GM04503 (cell line): ENCODE measurements around the gene SIL1.
"Not testable (repeated sequence)": the region's sequence is repeated elsewhere in the genome, so short reads cannot be mapped to it uniquely, and the experiment has no call there.

Experiments used
- DNase-seq: peaks from one replicate; pipeline ENCODE4 v3.0.0-alpha.2; 2012; ENCODE audit warnings: low read depth

Gene SIL1

DNA sequence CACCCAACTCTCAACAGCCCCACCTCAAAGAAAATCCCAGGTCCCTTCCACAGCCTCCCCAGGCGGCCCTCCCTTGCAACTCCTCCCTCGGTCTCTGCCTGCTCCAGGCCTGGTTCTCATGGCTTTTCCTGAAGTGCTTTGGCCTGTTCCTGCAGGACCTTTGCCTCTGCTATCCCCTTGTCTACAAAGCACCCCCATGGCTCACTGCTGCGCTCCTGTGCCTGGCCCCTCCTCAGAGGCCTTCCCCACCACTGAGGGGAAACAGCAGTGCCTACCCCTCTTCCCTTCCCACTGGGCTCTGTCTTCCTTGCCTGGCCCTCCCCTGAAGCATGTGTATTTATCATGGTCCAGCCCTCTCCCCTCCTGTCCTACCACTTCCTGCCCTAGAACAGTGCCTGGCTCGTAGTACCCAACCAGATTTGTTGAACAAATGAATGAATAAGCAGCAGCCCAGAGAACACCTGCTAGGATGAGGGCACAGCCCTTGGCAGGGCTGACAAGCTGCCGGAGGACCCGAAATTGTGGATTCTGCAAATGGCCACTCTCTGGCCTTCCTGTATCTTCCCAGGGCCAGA is 254.5 kb downstream of the SIL1 start:
- no peak for DNase-seq

DNA sequence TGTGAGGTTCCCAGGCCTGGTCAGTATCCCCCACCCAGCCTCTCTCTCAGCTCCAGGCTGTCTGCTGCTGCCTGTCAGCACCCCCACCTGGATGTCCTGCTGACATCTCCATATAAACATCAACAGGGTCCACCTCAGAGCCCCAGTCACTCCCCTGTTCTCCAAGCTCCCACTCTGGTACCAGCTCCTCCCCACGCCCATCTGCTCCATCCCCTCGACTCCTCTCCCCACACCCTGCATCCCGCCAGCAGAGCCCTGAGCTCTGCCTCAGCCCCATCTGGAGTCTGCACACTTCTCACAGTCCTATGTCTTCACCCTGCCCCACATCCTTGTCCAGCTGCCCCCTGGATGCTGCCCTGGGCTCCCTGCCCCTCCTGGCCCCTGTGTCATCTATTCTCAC is 255.3 kb downstream of the SIL1 start:
- DNase-seq, result no peak

DNA sequence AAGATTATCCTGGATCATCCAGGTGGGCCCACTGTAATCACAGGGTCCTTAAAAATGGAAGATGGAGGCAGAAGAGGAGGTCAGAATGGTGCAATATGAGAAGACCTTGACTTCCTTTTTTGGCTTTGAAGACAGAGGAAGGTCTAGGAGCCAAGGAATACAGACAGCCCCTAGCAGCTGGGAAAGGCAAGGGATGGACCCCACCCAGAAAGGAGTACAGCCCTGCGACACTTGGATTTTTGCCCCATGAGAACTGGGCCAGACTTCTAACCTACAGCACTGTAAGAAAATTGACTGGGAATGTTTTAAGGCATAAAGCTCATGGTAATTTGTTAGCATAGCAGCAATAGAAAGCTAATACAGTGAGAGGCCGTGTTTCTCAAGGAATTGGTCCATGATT is 256.1 kb downstream of the SIL1 start:
- no peak for DNase-seq

DNA sequence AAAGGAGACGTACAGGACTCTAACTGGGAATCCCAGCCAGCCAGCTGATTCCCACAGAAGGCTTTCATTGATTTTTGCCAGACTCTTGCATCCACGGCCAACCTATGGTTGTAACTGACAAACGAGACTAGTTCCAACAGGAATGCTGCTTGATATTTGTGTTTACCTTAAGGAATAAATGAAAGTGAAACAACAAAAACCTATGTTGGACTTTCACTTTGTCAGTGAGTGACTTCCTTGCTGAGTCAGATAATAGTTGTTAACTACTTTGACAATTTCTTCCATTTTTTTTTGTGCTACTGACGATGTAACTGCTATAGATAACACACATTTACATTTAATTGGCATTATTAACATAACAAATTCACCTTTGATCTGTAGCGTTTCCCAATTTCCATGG is 259.6 kb downstream of the SIL1 start:
- DNase-seq, result no peak

DNA sequence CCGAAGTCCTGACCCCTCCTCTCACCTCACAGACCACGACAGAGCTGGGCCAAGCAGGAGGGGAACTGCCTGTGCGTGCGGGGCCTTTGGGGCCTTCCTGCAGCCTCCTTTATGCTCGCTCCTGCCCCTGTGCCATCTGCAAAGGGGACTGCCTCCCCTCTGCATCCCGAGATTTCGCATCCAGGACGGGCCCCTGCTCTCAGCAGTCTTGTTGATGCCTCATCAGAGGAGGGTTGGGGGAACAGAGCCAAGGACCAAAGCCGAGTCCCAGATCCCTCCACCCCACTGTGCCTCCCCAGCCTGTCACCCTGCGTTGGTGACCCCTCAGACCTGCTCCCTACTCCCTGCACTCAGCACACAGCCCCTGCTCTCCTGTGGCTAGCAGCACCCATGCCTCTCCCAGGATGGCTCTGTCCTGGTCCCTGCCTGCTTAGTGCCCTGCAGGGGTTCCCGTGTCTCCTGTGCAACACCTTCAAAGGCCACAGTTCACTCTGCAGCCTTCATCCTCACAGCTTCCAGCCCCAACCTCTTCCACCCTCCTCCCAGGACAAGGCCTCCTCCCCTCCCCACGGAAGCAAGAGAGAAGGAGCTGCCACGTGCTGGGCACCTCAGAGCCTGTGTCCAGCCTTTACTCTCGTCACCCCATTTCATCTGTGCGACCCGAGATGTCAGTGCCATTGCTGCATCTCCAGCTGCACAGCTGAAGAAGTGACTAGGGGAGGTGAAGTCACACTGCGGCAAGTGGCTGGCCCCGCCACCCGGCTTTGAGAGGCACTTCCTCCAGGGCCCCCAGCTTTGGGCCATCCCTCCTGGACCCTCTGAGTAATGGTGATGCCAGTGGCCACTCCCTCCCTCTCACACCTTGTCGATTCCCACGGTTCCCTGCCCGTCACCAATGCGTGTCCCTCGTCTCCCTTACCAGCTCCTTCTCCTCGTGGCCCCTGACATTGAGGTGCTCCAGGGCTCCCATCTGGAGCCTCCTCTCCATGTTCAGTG is 260.5 kb downstream of the SIL1 start:
- no peak for DNase-seq

DNA sequence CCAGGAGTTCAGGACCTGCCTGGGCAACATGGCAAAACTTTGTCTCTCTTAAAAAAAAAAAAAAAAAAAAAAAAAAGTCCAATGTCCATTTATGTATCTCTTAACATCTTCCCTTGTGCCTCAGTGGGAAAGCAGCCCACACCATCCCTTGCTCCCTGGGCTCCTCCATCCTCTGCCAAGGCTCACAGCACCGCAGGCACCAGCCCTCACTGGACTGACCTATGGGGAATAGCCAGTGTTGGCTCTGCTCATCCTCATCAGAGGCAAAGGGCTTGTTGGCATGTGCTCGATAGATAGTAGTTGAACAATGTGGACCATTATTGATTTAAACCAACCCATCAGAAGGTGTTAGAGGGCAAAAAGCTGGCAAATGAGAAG is 261.2 kb downstream of the SIL1 start:
- no peak for DNase-seq

DNA sequence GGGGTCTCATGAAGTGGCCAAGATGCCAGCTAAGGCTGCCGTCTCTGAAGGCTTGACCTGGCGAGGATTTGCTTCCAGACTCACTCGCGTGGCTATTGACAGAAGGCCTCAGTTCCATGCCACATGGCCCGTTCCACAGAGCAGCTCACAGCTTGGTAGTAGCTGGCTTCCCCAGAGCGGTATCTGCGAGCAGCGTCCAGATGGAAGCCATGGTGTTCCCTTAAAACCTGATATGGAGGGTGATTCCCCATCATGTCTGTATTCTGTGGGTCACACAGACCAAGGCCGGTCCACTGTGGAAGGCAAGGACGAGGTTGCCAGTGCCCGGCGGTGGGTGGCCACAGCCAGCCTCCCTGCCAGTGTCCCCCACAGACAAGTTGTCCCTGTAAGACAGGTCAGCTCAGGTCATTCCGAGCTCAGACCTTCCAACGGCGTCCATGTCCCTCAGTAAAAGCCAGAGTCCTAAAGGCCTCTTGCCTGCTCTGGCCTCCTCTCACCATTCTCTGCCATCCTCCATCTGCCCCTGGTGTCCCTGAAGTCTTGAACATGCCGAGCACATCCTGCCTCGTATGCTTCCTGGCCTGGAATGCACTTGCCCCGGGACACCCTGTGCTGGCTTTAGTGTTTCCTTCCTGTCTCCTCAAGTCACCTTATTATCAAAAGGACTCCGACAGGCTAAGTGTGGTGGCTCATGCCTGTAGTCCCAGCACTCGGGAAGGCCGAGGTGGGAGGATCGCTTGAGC is 261.8 kb downstream of the SIL1 start:
- DNase-seq, result no peak

DNA sequence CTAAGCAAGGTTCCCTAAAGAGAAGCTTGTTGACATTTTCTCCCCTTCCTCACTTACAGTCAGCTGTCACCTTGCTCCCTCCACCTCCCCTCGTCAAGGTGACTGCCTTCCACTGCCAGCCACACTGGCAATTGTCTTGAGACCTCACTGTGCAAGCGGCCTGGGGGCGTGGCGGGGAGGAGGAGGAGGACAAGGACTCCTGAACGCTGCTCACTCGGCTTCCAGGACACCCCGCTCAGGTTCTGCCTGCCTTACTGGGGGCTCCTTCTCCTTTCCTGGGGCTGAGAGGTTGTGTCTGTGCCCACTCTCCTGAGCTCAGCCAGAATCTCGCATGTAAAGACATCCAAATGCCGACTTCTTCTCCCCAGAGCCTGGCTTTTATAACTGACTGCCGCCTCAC is 262.7 kb downstream of the SIL1 start:
- no peak for DNase-seq

DNA sequence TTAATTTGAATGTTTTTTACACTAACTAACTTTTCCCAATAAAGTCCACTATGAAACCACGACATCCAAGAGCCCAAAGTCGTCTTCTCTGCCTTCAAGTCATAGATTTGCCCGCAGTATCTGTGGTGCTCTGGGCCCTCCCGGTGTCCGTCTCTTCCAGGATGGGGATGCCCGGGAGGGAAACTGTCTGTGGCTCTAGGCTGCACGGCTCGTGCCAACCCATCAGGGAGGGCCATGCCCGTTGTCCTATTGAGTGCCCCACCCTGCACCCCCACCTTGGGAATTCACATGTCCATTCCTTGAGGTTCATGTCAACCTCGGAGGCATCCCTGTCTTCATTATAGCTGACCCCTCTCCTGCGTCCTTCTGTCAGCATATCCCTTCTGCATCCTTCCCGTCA is 263.2 kb downstream of the SIL1 start:
- DNase-seq, result no peak

DNA sequence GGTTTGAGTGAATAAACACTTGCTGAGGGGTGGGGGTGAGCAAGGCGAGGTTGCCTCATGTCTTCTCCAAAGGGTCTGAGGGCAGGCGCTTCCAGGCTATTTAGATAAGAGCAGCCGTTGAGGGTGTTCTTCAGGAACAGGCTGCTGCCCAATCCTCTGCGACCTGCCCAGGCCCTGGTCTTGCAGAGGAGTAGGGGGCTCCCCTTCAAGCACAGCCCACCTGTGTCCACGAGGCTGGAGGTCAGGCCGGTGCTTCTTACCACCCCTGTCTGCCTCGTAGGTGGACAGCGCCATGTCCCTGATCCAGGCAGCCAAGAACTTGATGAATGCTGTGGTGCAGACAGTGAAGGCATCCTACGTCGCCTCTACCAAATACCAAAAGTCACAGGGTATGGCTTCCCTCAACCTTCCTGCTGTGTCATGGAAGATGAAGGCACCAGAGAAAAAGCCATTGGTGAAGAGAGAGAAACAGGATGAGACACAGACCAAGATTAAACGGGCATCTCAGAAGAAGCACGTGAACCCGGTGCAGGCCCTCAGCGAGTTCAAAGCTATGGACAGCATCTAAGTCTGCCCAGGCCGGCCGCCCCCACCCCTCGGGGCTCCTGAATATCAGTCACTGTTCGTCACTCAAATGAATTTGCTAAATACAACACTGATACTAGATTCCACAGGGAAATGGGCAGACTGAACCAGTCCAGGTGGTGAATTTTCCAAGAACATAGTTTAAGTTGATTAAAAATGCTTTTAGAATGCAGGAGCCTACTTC is 264.5 kb downstream of the SIL1 start:
- DNase-seq, result no peak

DNA sequence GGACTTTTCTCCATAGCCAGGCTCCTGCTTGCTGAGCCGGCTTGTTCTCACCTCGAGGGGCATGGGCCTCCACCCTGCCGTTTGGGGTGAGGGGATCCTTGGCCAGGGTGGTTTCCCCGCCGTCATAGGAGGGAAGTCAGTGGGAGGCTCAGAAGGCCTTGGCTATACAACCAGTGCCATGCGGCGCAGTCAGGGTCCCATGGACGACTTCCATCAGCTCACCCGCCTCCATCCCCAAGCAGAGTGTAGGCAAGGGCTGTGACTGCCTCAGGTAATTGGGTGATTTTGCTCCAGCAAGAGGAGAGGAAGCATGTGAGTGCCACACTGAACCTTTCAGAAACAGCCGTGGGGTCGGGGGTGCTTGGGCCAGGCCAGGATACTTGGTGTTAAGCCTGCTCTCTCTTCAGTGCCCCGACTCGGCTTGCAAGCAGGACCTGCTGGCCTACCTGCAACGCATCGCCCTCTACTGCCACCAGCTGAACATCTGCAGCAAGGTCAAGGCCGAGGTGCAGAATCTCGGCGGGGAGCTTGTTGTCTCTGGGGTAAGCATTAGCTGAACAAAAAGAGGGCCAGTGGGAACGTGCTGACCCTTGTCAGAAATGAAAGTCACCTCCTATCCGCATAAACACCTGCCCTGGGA is 265.9 kb downstream of the SIL1 start:
- DNase-seq, result no peak

DNA sequence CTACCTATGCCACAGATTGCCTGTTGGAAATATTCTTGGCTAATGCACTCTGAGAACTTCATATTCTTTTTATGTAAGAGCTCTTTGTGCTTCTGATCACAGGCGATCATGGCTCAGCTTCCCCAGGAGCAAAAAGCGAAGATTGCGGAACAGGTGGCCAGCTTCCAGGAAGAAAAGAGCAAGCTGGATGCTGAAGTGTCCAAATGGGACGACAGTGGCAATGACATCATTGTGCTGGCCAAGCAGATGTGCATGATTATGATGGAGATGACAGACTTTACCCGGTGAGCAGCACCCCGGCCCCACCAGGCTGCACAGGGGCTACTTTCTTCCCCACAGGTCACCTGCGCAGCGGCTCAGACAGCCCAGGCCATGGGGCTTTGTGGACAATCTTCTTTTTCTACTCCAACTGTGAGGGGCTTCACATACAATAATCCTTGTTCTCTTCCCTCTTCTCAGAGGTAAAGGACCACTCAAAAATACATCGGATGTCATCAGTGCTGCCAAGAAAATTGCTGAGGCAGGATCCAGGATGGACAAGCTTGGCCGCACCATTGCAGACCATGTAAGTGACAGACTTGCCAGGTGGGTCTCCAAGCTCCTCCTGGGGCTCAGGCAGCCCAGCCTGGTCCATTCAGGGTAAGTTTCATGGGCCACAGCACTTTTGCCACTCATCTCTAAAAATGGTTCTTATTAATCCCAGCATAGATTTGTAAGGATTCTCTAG is 267.6 kb downstream of the SIL1 start:
- DNase-seq, result no peak

DNA sequence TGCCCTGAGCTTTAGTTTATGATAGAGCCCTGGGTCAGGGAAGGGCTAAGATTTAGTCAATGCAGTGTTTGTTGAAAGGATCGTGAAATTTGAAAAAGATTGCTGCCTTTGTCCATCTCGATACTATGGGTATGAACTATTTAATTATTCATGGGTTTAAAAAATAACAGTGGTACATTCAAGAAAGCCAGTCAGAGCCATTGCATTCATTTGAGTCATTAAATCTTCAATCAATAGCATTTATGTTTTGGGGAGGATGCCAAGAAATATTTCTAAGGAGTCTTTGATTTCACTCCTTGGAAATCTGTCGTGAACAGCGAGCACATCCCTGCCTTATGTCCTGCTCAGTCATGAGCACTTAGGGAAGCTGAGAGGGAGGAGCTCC is 268.6 kb downstream of the SIL1 start:
- DNase-seq, result no peak

DNA sequence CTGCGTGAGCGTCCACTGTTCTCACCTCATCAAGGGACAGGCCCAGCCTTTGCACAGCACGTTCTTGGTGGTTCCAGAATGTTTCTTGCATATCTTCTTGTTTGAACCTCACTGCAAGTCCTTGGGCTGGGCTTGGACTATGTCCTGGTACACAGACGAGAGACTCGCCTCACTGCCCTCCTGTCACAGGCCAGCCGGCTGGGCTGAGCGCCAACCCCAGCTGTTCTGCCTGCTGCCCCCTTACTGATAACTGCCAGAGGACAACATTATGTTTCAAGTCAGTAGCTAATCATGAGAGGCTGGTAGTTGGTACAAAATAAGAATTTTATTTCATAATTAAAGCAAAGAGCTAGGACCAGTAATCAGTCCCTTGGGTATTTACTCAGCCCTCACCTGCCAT is 270.2 kb downstream of the SIL1 start:
- DNase-seq, result no peak

DNA sequence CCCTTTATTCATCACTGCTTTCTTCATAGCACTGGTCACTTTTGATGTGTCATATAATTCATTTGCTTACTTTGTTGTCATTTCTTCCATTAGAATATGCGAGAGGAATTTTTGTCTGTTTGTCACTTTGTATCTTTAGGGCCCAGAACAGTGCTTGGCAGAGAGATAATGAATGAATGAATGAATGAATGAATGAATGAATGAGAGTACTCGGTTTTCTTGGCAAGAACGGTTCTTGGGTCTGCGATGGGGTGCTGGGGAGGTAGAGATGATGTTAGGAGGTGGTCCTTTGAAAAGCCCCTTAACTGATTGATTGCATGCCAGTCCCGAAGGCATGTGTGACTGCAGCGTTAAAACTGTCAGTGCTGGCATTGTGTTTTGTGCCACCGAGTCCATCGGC is 270.6 kb downstream of the SIL1 start:
- no peak for DNase-seq

DNA sequence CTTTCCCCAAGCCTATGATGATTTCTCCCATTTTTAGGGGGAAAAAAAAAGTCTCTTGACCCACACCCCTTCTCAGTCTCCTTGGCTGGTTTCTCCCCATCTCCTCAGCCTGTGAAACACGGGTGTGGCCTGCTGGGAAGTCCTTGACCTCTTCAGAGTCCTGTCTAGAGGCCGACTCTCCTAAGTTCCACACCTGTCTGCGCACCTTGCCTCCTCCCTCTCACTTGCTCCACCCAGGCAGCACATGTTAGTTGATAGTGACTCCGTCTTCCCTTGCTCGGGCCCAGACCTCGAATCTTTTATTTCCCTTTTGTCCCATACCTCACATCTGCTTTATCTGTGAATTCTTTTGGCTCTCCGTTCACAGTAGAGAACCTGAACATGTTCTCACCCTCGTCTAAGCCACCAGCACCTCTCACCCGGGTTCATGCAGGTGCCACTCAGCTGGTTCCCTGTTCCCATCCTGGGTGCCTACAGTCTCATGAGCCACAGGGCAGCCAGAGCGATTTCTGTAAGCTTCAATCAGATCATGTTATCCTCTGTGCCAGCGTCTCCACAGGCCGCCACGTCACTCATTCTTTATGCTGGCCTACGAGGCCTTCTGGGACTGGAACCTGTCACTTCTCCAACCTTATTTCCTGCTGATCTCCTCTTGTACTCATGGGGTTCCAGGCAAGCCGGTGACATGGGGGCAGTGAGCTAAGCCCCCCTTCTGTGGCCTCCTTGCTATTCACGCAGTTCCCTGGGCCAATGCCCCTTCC is 271.3 kb downstream of the SIL1 start:
- no peak for DNase-seq

DNA sequence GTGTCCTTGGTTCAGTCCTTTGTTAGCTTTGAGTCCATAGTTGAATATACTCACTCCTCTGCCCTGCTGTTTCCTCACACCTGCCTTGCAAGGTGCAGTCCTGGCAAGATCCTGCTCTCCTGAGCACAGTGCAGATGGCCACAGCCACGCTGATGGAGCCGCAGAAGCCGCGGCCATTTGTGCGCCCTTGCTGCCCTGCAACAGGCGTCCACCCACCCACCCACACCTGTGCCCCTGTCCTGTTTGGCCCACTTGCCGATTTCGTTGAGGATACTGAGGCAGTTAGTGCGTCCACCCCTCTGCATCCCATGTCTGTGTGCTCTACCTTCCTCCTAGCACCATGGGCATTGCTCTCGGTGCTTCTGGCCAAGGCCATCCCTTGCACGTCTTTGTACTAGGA is 271.9 kb downstream of the SIL1 start:
- DNase-seq, result no peak

DNA sequence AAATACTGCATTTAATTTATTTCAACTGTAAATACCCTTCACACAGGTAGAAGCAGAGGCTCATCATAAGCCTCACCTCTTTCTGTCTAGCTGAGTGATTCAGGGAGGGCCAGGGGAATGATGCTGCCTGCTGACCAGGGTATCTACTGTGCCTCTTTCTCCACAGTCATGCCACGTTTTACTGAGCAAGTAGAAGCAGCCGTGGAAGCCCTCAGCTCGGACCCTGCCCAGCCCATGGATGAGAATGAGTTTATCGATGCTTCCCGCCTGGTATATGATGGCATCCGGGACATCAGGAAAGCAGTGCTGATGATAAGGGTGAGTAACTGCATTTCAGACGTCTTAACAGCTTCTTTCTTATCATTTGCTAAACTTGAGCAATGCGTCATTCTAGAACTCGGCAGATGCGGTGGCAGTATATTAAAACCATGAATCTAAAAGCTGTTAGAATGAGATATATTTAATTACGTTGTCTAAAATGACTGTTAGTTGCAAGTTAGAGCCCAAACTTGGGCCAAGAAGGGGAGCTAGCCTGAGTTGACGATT is 273.0 kb downstream of the SIL1 start:
- no peak for DNase-seq

DNA sequence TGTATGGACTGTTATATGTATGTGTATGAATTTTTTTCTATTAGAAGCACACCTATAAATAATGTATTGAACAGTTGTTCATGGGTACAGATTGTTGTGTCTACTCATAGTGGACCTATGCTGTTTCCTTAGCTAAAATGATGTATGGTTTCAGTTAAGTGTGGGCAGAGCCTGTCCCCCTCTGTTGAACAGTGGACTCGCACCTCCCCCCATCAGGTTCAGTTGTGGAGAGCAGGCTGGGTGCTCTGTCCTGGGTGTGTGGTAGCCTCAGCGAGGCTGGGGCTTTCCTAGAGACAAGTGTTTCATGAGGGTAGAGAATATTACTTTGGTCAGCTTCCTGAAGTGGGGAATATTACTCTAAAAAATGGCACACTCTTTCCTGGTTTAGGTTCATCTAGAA is 275.7 kb downstream of the SIL1 start:
- DNase-seq, result no peak

DNA sequence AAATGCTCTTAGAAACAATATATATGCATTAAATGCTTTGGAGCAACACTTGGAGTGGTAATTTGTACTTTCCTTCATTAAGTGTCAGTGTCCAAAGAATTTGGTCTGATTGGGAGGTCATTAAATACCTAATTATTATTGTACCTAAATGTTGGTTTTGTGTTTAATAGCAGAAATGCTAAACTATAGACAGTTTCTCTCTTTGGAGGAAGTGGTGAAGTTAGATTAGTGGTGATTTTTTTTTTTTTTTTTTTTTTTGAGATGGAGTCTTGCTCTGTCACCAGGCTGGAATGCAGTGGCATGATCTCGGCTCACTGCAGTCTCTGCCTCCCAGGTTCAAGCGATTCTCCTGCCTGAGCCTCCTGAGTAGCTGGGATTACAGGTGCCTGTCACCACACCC is 276.8 kb downstream of the SIL1 start:
- not testable (repeated sequence) for DNase-seq
